ENCODE measurements around the gene UAP1L1. TPM values are rescaled to one million over a fixed set of nuclear protein-coding genes. Genes with fewer than 3 reads are reported as not detected.

The UAP1L1 gene
- total RNA-seq, 4 donors from 2014 or later, result 8.1 to 20.7 (median 12.3) TPM

DNA sequence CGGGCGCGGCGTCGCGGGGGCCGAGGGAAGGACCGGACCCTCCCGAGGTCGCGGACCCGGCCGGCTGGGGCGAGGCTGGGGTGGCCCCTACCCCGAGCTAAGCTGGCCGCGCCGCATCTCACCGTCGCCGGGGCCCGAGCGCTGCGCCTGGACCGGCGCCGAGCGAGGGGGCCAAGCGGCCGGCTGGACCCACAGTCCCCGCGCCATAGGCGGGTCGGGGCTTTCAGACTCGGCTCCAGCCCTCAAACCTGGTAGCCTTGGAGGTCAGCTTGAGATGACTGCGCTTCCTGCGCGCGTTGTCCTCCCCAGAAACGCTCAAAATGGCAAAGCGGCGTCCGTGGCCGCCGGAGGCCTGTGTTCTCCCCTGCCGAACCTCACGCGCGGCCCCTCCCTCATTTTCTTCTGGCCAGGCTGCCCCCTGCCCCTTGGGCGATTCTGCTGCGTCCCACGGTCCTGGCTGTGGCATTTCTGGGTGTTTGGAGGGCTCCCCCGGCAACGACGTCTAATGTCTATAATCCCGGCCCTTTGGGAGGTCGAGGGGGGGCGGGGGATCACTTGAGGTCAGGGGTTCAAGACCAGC lies 52.9 kb downstream of the UAP1L1 start:
- peak overlapping the region in 3 of 4 donors; percentile 71 to 79 (median 72) for H3K27ac ChIP-seq
- 7 to 12% methylated on average over 19 to 47 of the region's 58 CpGs for WGBS, 2 donors
- peaks cover 0 to 23% of the 10 kb centered on the region in 2 donors for H3K27me3 ChIP-seq
- DNase-seq (ENCODE audit: low spot score in 2 of 2), result no peak
- TF ChIP-seq EP300 (IDR thresholded peaks at IDR 0.05) (no peak), POLR2A (IDR thresholded peaks at IDR 0.05) (no peak)
- H3K9me3 ChIP-seq, result peaks cover 0 to 28% (median 0%) of the 10 kb centered on the region in 4 donors
- peak overlapping the region; percentile 55 to 65 (median 60) for H3K4me3 ChIP-seq
- no peaks in the 10 kb centered on the region for H3K36me3 ChIP-seq
- H3K4me1 ChIP-seq, result peaks cover 0 to 33% (median 9%) of the 10 kb centered on the region in 4 donors

Small RNA genes within 50 kb of the gene (small RNA-seq; reads per million reads assigned to genes)
- not detected for gene RF00153

Other genes with a start within 250 kb of the UAP1L1 start
- gene AJM1, start 235.0 kb upstream of the UAP1L1 start, total RNA-seq, result 1 to 10 TPM; 2.0 to 3.9 (median 3.7) TPM
- 10 to 100 TPM; 42.6 to 71.0 (median 66.7) TPM for gene PHPT1, start 228.1 kb upstream of the UAP1L1 start, total RNA-seq
- 1 to 10 TPM; 1.5 to 8.1 (median 4.4) TPM for gene MAMDC4, start 225.2 kb upstream of the UAP1L1 start, total RNA-seq
- 100 to 1,000 TPM; 251 to 337 (median 266) TPM for gene EDF1, start 211.2 kb upstream of the UAP1L1 start, total RNA-seq
- 10 to 100 TPM in 3 of 4 donors, 1 to 10 TPM in 1; 5.0 to 10.8 (median 10.6) TPM for gene TRAF2, start 191.0 kb upstream of the UAP1L1 start, total RNA-seq
- 100 to 1,000 TPM; 138 to 227 (median 193) TPM for gene FBXW5, start 132.8 kb upstream of the UAP1L1 start, total RNA-seq
- gene C8G, start 132.3 kb upstream of the UAP1L1 start, total RNA-seq, result 1 to 10 TPM in 2 of 4 donors, not detected in 2; 3.3 to 5.1 TPM
- 10 to 100 TPM in 2 of 4 donors, 1 to 10 TPM in 2; 2.4 to 16.8 (median 7.8) TPM for gene LCN12, start 125.2 kb upstream of the UAP1L1 start, total RNA-seq
- gene PTGDS, start 100.0 kb upstream of the UAP1L1 start, total RNA-seq, result 1,000 to 10,000 TPM; 1,059 to 8,972 (median 6,550) TPM
- gene LCNL1, start 94.5 kb upstream of the UAP1L1 start, total RNA-seq, result 10 to 100 TPM; 14.7 to 86.3 (median 64.3) TPM
- 100 to 1,000 TPM in 1 of 4 donors, 10 to 100 TPM in 3; 65.7 to 142 (median 68.9) TPM for gene PAXX, start 85.1 kb upstream of the UAP1L1 start, total RNA-seq
- gene CLIC3, start 80.9 kb upstream of the UAP1L1 start, total RNA-seq, result 100 to 1,000 TPM in 1 of 4 donors, 10 to 100 TPM in 2, 1 to 10 TPM in 1; 1.2 to 120 (median 38.0) TPM
- gene ABCA2, start 49.3 kb upstream of the UAP1L1 start, total RNA-seq, result 100 to 1,000 TPM; 136 to 291 (median 196) TPM
- under 1 TPM in 1 of 4 donors, not detected in 3; 0.60 TPM for gene FUT7, start 45.4 kb upstream of the UAP1L1 start, total RNA-seq
- 100 to 1,000 TPM in 3 of 4 donors, 10 to 100 TPM in 1; 80.6 to 269 (median 182) TPM for gene NPDC1, start 31.3 kb upstream of the UAP1L1 start, total RNA-seq
- 10 to 100 TPM in 3 of 4 donors, 1 to 10 TPM in 1; 7.0 to 21.0 (median 18.1) TPM for gene ENTPD2, start 23.5 kb upstream of the UAP1L1 start, total RNA-seq
- under 1 TPM in 2 of 4 donors, not detected in 2; 0.22 to 0.90 TPM for gene SAPCD2, start 7.0 kb upstream of the UAP1L1 start, total RNA-seq
- 10 to 100 TPM; 47.3 to 58.1 (median 52.1) TPM for gene MAN1B1, start 9.5 kb downstream of the UAP1L1 start, total RNA-seq
- 100 to 1,000 TPM in 3 of 4 donors, 10 to 100 TPM in 1; 74.7 to 272 (median 145) TPM for gene DPP7, start 37.2 kb downstream of the UAP1L1 start, total RNA-seq
- under 1 TPM in 1 of 4 donors, not detected in 3; 0.21 TPM for gene GRIN1, start 61.6 kb downstream of the UAP1L1 start, total RNA-seq
- not detected for gene LRRC26, start 92.5 kb downstream of the UAP1L1 start, total RNA-seq
- not detected for gene TMEM210, start 94.5 kb downstream of the UAP1L1 start, total RNA-seq
- 10 to 100 TPM; 41.6 to 73.0 (median 58.9) TPM for gene ANAPC2, start 111.0 kb downstream of the UAP1L1 start, total RNA-seq
- 10 to 100 TPM; 37.3 to 73.9 (median 53.5) TPM for gene SSNA1, start 111.2 kb downstream of the UAP1L1 start, total RNA-seq
- gene TPRN, start 123.2 kb downstream of the UAP1L1 start, total RNA-seq, result 10 to 100 TPM in 1 of 4 donors, 1 to 10 TPM in 3; 6.8 to 12.3 (median 8.9) TPM
- 10 to 100 TPM; 23.1 to 47.9 (median 30.0) TPM for gene TMEM203, start 128.1 kb downstream of the UAP1L1 start, total RNA-seq
- gene NDOR1, start 128.2 kb downstream of the UAP1L1 start, total RNA-seq, result 10 to 100 TPM in 3 of 4 donors, 1 to 10 TPM in 1; 9.4 to 20.1 (median 14.3) TPM
- 1 to 10 TPM in 3 of 4 donors, under 1 TPM in 1; 0.63 to 8.1 (median 1.5) TPM for gene RNF208, start 144.7 kb downstream of the UAP1L1 start, total RNA-seq
- gene CYSRT1, start 147.7 kb downstream of the UAP1L1 start, total RNA-seq, result not detected
- gene RNF224, start 150.0 kb downstream of the UAP1L1 start, total RNA-seq, result not detected
- gene SLC34A3, start 153.4 kb downstream of the UAP1L1 start, total RNA-seq, result not detected
- gene TUBB4B, start 163.8 kb downstream of the UAP1L1 start, total RNA-seq, result 100 to 1,000 TPM; 102 to 190 (median 161) TPM
- gene STPG3, start 173.8 kb downstream of the UAP1L1 start, total RNA-seq, result not detected
- 10 to 100 TPM; 29.7 to 52.0 (median 38.7) TPM for gene NELFB, start 177.8 kb downstream of the UAP1L1 start, total RNA-seq
- gene TOR4A, start 200.2 kb downstream of the UAP1L1 start, total RNA-seq, result 10 to 100 TPM in 1 of 4 donors, 1 to 10 TPM in 3; 3.3 to 11.4 (median 4.3) TPM
- gene NRARP, start 224.8 kb downstream of the UAP1L1 start, total RNA-seq, result 10 to 100 TPM in 1 of 4 donors, 1 to 10 TPM in 3; 3.1 to 13.5 (median 3.9) TPM

All from tibial nerve (tissue), 4 donors.